K562 (cell line): Measurements from ENCODE around the gene OGN. TPM values are rescaled to one million over a fixed set of nuclear protein-coding genes. Genes with fewer than 3 reads are reported as not detected.

Experiments used
- ATAC-seq: fragments of 200-7000 bp; cut with Tn5 transposase; 3 replicates; pipeline ENCODE4 v1.9.1; 2020; ENCODE audit warnings: moderate library complexity
- BruUV-seq: library from RNA; stranded (reverse); fragments of 400-500 nt; replicated peaks from 2 replicates; lab custom pipeline; 2021; lab: Mats Ljungman, UMichigan
- CTCF ChIA-PET: fragments of 300-600 bp; formaldehyde crosslinking; extraction: SDS; loops from one replicate; lab custom pipeline; 2021; ENCODE audit warnings: low intra/inter-chr PET ratio; lab: Yijun Ruan, JAX
- POLR2A ChIA-PET: fragments of 300-600, 350-650 bp; sonication (Branson Sonifier 250); formaldehyde crosslinking; extraction: SDS; loops from one replicate; lab custom pipeline; 2021; ENCODE audit warnings: antibody characterized with exemption, inconsistent platforms; lab: Yijun Ruan, JAX
- DNase-seq, 4 experiments: peaks; one replicate each; pipeline versions ENCODE4 v3.0.0 to v3.0.0-alpha.2; 2011 to 2018; ENCODE audit warnings: low spot score in 3 of 4, mixed read lengths in 3 of 4; ENCODE audit errors: extremely low read depth in 1 of 4
- FAIRE-seq: peaks from 2 replicates; lab custom pipeline; 2011; peaks lifted over from hg19 to GRCh38; lab: Jason Lieb, UNC
- H2AFZ ChIP-seq: 2 replicates; pipeline ENCODE4 v1.6.0; 2011; ENCODE audit warnings: low read depth, low read length, control low read depth, inconsistent platforms
- H3K27ac ChIP-seq: fragments of 200-600 bp; 3 replicates; pipeline ENCODE4 v1.8.0; 2011; ENCODE audit warnings: low read depth, mild to moderate bottlenecking, control low read depth, inconsistent platforms, low read length, moderate library complexity, mixed read lengths; ENCODE audit errors: extremely low read depth
- H3K27me3 ChIP-seq, 2 experiments: fragments of 300-600 bp in 1 of 2; 2 replicates in 1 of 2; 3 replicates in 1 of 2; pipeline versions ENCODE4 v1.6.0 to v1.8.0; 2011; ENCODE audit warnings: inconsistent platforms in 2 of 2, low read length in 2 of 2, mild to moderate bottlenecking in 1 of 2, mixed read lengths in 1 of 2, moderate library complexity in 1 of 2; ENCODE audit not compliant: control insufficient read depth in 2 of 2, insufficient read depth in 2 of 2
- H3K36me3 ChIP-seq: fragments of 300-600 bp; 3 replicates; pipeline ENCODE4 v1.8.0; 2011; ENCODE audit warnings: mild to moderate bottlenecking, low read length, inconsistent platforms; ENCODE audit not compliant: control insufficient read depth, insufficient read depth
- H3K4me1 ChIP-seq, 2 experiments: fragments of 200-600 bp in 1 of 2; replicated peaks in 1 of 2; 2 replicates in 1 of 2; 3 replicates in 1 of 2; pipeline versions ENCODE4 v1.5.1 to v1.8.0; 2011; ENCODE audit warnings: inconsistent platforms in 2 of 2, low read length in 2 of 2, mild to moderate bottlenecking in 1 of 2, mixed read lengths in 1 of 2, moderate library complexity in 1 of 2; ENCODE audit not compliant: control insufficient read depth in 2 of 2, insufficient read depth in 2 of 2
- H3K4me2 ChIP-seq: 2 replicates; pipeline ENCODE4 v1.6.1; 2011; ENCODE audit warnings: low read length, control low read depth, inconsistent platforms, mixed read lengths; ENCODE audit not compliant: insufficient read depth
- H3K4me3 ChIP-seq: fragments of 200-600 bp; sonication (generic), shearing (Covaris generic); 2 replicates; pipeline ENCODE4 v1.5.1; 2016; ENCODE audit warnings: control low read depth, inconsistent platforms
- H3K79me2 ChIP-seq: fragments of 200-600 bp; 3 replicates; pipeline ENCODE4 v1.8.0; 2011; ENCODE audit warnings: low read length, inconsistent platforms; ENCODE audit not compliant: control insufficient read depth, insufficient read depth
- H3K9ac ChIP-seq, 2 experiments: 2 replicates each; pipeline versions ENCODE4 v1.6.0 to v1.6.1; 2011; ENCODE audit warnings: low read depth in 2 of 2, low read length in 2 of 2, control low read depth in 1 of 2, inconsistent platforms in 1 of 2, mild to moderate bottlenecking in 1 of 2, mixed read lengths in 1 of 2; ENCODE audit not compliant: insufficient read depth in 1 of 2
- H3K9me1 ChIP-seq: one replicate; pipeline ENCODE4 v1.6.0; 2011; ENCODE audit warnings: inconsistent platforms, mild to moderate bottlenecking, low read length, moderate library complexity; ENCODE audit not compliant: control insufficient read depth, insufficient read depth
- H3K9me3 ChIP-seq: replicated peaks from 2 replicates; pipeline ENCODE4 v1.5.1; 2011; ENCODE audit warnings: low read depth, low read length, inconsistent platforms; ENCODE audit not compliant: control insufficient read depth, insufficient read depth
- H4K20me1 ChIP-seq: replicated peaks from 2 replicates; pipeline ENCODE4 v1.6.1; 2011; ENCODE audit warnings: low read length, inconsistent platforms, mixed read lengths; ENCODE audit not compliant: control insufficient read depth, insufficient read depth
- CBX3 ChIP-seq, 2 experiments: IDR thresholded peaks; 1 replicate in 1 of 2; 2 replicates in 1 of 2; pipeline ENCODE4 v1.6.1; 2012; ENCODE audit warnings: inconsistent platforms in 2 of 2, low read length in 2 of 2, borderline replicate concordance in 1 of 2, control low read depth in 1 of 2
- ZFP1 ChIP-seq: fragments of 450-650 bp; formaldehyde crosslinking; IDR thresholded peaks from 2 replicates; pipeline ENCODE4 v1.4.0; 2020; ENCODE audit warnings: mild to moderate bottlenecking, mixed read lengths
- ZNF311 ChIP-seq: fragments of 250-450 bp; sonication (Bioruptor Pico); IDR thresholded peaks from 2 replicates; pipeline ENCODE4 v1.4.0; 2020; ENCODE audit warnings: mild to moderate bottlenecking, moderate library complexity
- WGBS: fragments of 100-300 bp; shearing (Covaris generic); methylation state at CpG from one replicate; pipeline ENCODE4 v1.1.6; 2016; ENCODE audit warnings: low coverage, mixed read lengths; ENCODE audit not compliant: insufficient coverage; ENCODE audit errors: missing lambda C conversion rate; 5-methylcytosine and 5-hydroxymethylcytosine counted together
- in situ Hi-C: fragments of 300-500 bp; cut with MboI; formaldehyde crosslinking; loops from 4 replicates; pipeline ENCODE4 v1.15.0; 2018; ENCODE audit warnings: inconsistent platforms, mixed read lengths
- intact Hi-C: fragments of 100-400 bp; cut with micrococcal nuclease; formaldehyde crosslinking; loops from 2 replicates; pipeline ENCODE4 v1.14.2; 2022
- polyA plus RNA-seq, 8 experiments: library from polyadenylated mRNA; depleted of rRNA in 4 of 8; stranded (reverse) in 5 of 8; unstranded in 3 of 8; fragments of >200 nt; fragmentation: Nextera tagmentation in 2 of 8; fragmentation: Illumina TruSeq in 1 of 8; extraction: Ambion mirVana in 2 of 8; extraction: Trizol in 1 of 8; gene quantifications; 2 replicates each; pipeline versions ENCODE4 v1.2.1 to v1.2.3, GENCODE V29; 2011 to 2014; ENCODE audit warnings: inconsistent platforms in 1 of 8, missing spikeins in 1 of 8
- total RNA-seq, 7 experiments: library from RNA; depleted of rRNA in 6 of 7; stranded (reverse); fragments of >200 nt in 6 of 7; fragmentation: Illumina TruSeq in 2 of 7; extraction: Trizol in 2 of 7; gene quantifications; 2 replicates each; pipeline versions ENCODE4 v1.2.1 to v1.2.3, GENCODE V29; 2011 to 2021; ENCODE audit warnings: low replicate concordance in 1 of 7

The OGN gene
- total and polyA plus RNA-seq, 9 of the 15 experiments (the other 6 are each of a cell fraction or from before 2014, with no cell fraction given), result 0.07 to 0.17 TPM; not detected in 7

DNA sequence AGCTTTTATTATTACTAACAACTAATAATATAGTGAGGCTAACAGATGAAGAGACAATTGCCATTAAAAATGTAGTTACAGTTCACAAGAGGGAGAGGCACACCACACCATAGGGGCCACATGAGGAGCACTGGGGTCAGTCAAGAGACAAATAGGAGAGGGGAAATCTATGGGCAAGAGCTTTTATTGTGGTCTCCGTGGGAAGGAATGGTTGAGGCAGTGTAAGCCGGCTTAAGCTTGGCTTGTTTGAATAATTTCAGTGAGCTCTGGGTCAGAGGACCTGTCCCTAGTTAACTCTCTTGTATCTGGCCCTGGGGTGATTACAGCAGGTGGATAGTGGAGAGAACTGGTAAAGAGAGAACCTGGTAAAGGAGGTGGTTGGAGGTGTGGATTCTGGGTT, 35.3 kb downstream of the OGN start:
- Histone ChIP-seq H3K79me2 (no peaks in the 10 kb centered on the region), H3K9me1 (no peaks in the 10 kb centered on the region)
- POLR2A ChIA-PET, result interaction anchor here (1.3 kb wide), 1 partner anchor 8 kb away, joined by 6 read pairs; no protein-coding TSS in a partner anchor
- intact Hi-C loops, result no loop called here
- TF ChIP-seq ZFP1 (CRISPR knock-in tag), result no peak
- TF ChIP-seq CBX3 (IDR thresholded peaks at IDR 0.05; ENCODE audit: borderline replicate concordance in 1 of 2, low read length in 2 of 2), result no peak
- TF ChIP-seq, all 486 proteins: peak for 0
- in situ Hi-C loops, result no loop called here
- ATAC-seq (no peak), DNase-seq (no peak), FAIRE-seq (no peak)
- no TSS peak for BruUV-seq
- CTCF ChIA-PET, result interaction anchor here (0.6 kb wide), 1 partner anchor 17 kb away, joined by 4 read pairs; no protein-coding TSS in a partner anchor
- H3K27ac ChIP-seq, result no peak overlapping the region
- H3K36me3 ChIP-seq, result peaks cover 11% of the 10 kb centered on the region; the same call in 2 of the 3 replicates
- no peak overlapping the region for H3K9ac ChIP-seq
- H3K9me3 ChIP-seq, result no peaks in the 10 kb centered on the region
- no peak overlapping the region for H3K4me2 ChIP-seq
- no peaks in the 10 kb centered on the region for H3K4me1 ChIP-seq
- no peaks in the 10 kb centered on the region for H4K20me1 ChIP-seq
- H3K4me3 ChIP-seq, result no peak overlapping the region
- WGBS, result 4% methylated on average over 2 of the region's 2 CpGs
- H2AFZ ChIP-seq, result no peak overlapping the region
- H3K27me3 ChIP-seq, result no peaks in the 10 kb centered on the region

DNA sequence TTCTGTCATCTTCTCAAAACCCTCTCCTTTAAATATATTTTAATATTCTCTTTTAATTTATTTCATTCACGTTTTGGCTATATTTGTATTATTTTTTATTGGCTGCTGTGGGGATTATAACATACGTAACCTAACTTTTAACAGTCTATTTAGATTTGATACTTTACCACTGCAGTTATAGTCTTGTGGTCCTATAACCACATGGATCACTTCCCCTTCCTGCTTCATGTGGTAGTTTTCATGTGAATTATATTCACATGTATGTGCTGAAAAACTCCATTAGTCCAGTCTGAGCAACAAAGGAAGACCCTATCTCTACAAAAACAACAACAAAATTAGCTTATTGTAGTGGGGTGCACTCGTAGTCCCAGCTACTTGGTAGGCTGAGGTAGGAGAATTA, 44.3 kb downstream of the OGN start:
- DNase-seq (no peak), ATAC-seq (no peak), FAIRE-seq (no peak)
- CTCF ChIA-PET, result no interaction called here
- Histone ChIP-seq H3K9me1 (no peaks in the 10 kb centered on the region), H3K4me3 (no peak overlapping the region), H3K79me2 (no peaks in the 10 kb centered on the region), H3K9ac (no peak overlapping the region), H2AFZ (no peak overlapping the region), H3K9me3 (0 out of 2 replicates have a peak, but pooled peaks cover 3% of the 10 kb centered on the region), H3K4me2 (no peak overlapping the region), H3K36me3 (peaks cover 3% of the 10 kb centered on the region; the same call in 1 of the 3 replicates), H3K27ac (no peak overlapping the region), H3K4me1 (no peaks in the 10 kb centered on the region), H4K20me1 (no peaks in the 10 kb centered on the region), H3K27me3 (no peaks in the 10 kb centered on the region)
- BruUV-seq, result no TSS peak
- POLR2A ChIA-PET, result no interaction called here
- no peak for TF ChIP-seq ZNF311 (CRISPR knock-in tag)
- intact Hi-C loops, result no loop called here
- WGBS, result 64% methylated on average over 3 of the region's 3 CpGs
- in situ Hi-C loops, result no loop called here
